Measurements from ENCODE around the gene PITPNM1. TPM values are rescaled to one million over a fixed set of nuclear protein-coding genes. Genes with fewer than 3 reads are reported as not detected.

Gene PITPNM1
- polyA plus RNA-seq, 1 donor (not counting 4 experiments of a cell fraction or from before 2014, with no cell fraction given), result 15.9 TPM

- Histone ChIP-seq H3K9me1 (ENCODE audit: control insufficient read depth, extremely low read depth, insufficient read depth, low read length) (no peaks in the 10 kb centered on the region), H3K9me3 (ENCODE audit: control insufficient read depth, low read depth, low read length) (no peaks in the 10 kb centered on the region), H3K27me3 (ENCODE audit: control insufficient read depth, extremely low read depth, insufficient read depth, low read length) (no peaks in the 10 kb centered on the region), H3K9ac (ENCODE audit: control insufficient read depth, extremely low read depth, insufficient read depth, low read length) (no peak overlapping the region), H3K36me3 (ENCODE audit: control insufficient read depth in 2 of 2, extremely low read depth in 1 of 2, insufficient read depth in 2 of 2, low read length in 2 of 2) (peaks cover 18 to 23% of the 10 kb centered on the region in 2 experiments), H3K79me2 (ENCODE audit: control insufficient read depth, insufficient read depth, low read length) (peaks cover 2% of the 10 kb centered on the region), H3K27ac (ENCODE audit: control insufficient read depth, insufficient read depth, low read length) (no peak overlapping the region), H2AFZ (ENCODE audit: control insufficient read depth, low read length) (no peak overlapping the region), H4K20me1 (ENCODE audit: control insufficient read depth, extremely low read depth, insufficient read depth, low read length) (no peaks in the 10 kb centered on the region), H3K4me1 (ENCODE audit: control insufficient read depth, extremely low read depth, insufficient read depth, low read length) (no peaks in the 10 kb centered on the region), H3K4me2 (ENCODE audit: control insufficient read depth, extremely low read depth, insufficient read depth, low read depth, low read length) (no peak overlapping the region), H3K4me3 (ENCODE audit: control insufficient read depth in 2 of 3, extremely low read depth in 1 of 3, insufficient read depth in 2 of 3, low read depth in 1 of 3, low read length in 3 of 3) (no peak overlapping the region)
- TF ChIP-seq CTCF (optimal IDR thresholded peaks at IDR 0.05 in 1 of 3, IDR thresholded peaks at IDR 0.05 in 1 of 3, conservative IDR thresholded peaks at IDR 0.05 in 1 of 3; ENCODE audit: extremely low read depth in 1 of 3, insufficient read depth in 2 of 3, low read length in 3 of 3) (no peak), EZH2 (IDR thresholded peaks at IDR 0.05; ENCODE audit: low read length) (no peak)
- no peak for DNase-seq (ENCODE audit: low read depth, low spot score)
- dilution Hi-C loops (cut with MboI; ENCODE audit: extremely low pct_ligation_motif_present, low sequenced_read_pairs), result no loop called here
- FAIRE-seq, result no peak
Observed at GRCh38 chr11:67489885-67490726, 15.1 kb downstream of the PITPNM1 start.

GRCh38 chr11:67489203-67489884 is 15.8 kb downstream of the PITPNM1 start:
- Histone ChIP-seq H3K4me3 (ENCODE audit: control insufficient read depth in 2 of 3, extremely low read depth in 1 of 3, insufficient read depth in 2 of 3, low read depth in 1 of 3, low read length in 3 of 3) (no peak overlapping the region), H3K9me1 (ENCODE audit: control insufficient read depth, extremely low read depth, insufficient read depth, low read length) (no peaks in the 10 kb centered on the region), H3K79me2 (ENCODE audit: control insufficient read depth, insufficient read depth, low read length) (peaks cover 4% of the 10 kb centered on the region), H3K9me3 (ENCODE audit: control insufficient read depth, low read depth, low read length) (no peaks in the 10 kb centered on the region), H3K4me2 (ENCODE audit: control insufficient read depth, extremely low read depth, insufficient read depth, low read depth, low read length) (no peak overlapping the region), H3K27ac (ENCODE audit: control insufficient read depth, insufficient read depth, low read length) (no peak overlapping the region), H3K36me3 (ENCODE audit: control insufficient read depth in 2 of 2, extremely low read depth in 1 of 2, insufficient read depth in 2 of 2, low read length in 2 of 2) (peaks cover 20 to 24% of the 10 kb centered on the region in 2 experiments), H4K20me1 (ENCODE audit: control insufficient read depth, extremely low read depth, insufficient read depth, low read length) (no peaks in the 10 kb centered on the region), H3K9ac (ENCODE audit: control insufficient read depth, extremely low read depth, insufficient read depth, low read length) (no peak overlapping the region), H2AFZ (ENCODE audit: control insufficient read depth, low read length) (no peak overlapping the region), H3K27me3 (ENCODE audit: control insufficient read depth, extremely low read depth, insufficient read depth, low read length) (no peaks in the 10 kb centered on the region), H3K4me1 (ENCODE audit: control insufficient read depth, extremely low read depth, insufficient read depth, low read length) (no peaks in the 10 kb centered on the region)
- TF ChIP-seq EZH2 (IDR thresholded peaks at IDR 0.05; ENCODE audit: low read length) (no peak), CTCF (optimal IDR thresholded peaks at IDR 0.05 in 1 of 3, IDR thresholded peaks at IDR 0.05 in 1 of 3, conservative IDR thresholded peaks at IDR 0.05 in 1 of 3; ENCODE audit: extremely low read depth in 1 of 3, insufficient read depth in 2 of 3, low read length in 3 of 3) (no peak)
- DNase-seq (ENCODE audit: low read depth, low spot score) (no peak), FAIRE-seq (no peak)
- dilution Hi-C loops (cut with MboI; ENCODE audit: extremely low pct_ligation_motif_present, low sequenced_read_pairs), result no loop called here
